Measurements from ENCODE around the gene DAGLA. TPM values are rescaled to one million over a fixed set of nuclear protein-coding genes. Genes with fewer than 3 reads are reported as not detected.

Gene DAGLA
- total and polyA plus RNA-seq, 12 donors = 0.44 to 4.2 (median 2.3) TPM

DNA sequence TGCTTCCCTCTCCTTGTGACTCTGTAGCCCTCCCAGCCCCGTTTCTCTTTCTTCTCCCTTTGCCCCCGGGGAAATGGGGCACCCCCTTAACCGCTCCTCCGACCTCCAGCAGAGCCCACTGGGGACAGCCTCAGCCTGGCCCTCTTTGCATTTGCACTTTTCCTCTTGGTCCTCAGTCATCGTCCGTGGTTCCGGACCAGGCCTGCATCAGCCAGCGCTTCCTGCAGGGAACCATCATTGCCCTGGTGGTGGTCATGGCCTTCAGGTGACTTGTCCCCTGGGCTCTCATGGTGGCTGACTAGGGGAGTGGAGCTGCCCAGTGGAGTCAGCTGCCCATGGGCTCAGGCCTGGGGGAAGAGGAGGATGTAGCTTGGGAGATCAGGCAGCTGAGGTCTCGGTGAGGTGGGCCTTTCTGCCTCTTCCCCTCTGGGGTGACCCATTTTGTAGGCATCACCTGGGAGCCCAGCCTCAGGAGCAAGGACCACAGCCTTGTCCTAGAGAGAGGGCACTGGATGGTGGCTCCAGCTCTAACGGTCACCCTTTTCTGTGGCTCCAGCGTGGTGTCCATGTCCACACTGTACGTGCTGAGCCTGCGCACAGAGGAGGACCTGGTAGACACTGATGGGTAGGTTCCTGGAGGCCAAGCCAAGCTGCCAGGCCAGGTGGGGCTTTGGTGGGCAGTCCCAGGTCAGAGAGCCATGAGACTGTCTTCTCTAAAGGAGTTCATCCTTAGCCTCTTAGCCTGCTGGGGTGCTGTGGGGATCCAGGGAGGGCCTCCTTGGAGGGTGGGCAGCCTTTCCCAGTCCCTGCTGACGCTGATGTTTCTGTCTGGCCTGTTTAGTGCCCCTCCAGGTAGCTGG lies 99.7 kb downstream of the DAGLA start:
- H3K9me3 ChIP-seq (replicated peaks in 1 of 3) = no peaks in the 10 kb centered on the region
- no peaks in the 10 kb centered on the region for H3K27me3 ChIP-seq
- no peak for DNase-seq
- H3K27ac ChIP-seq = no peak overlapping the region
- TF ChIP-seq POLR2A (IDR thresholded peaks at IDR 0.05) = no peak
- peaks cover 0 to 6% of the 10 kb centered on the region in 2 donors for H3K36me3 ChIP-seq (replicated peaks in 1 of 2)
- WGBS, 4 donors = 86 to 99% (median 94%) methylated on average over 10 to 14 of the region's 14 CpGs
- no peak overlapping the region for H3K4me3 ChIP-seq
- intact Hi-C loops (cut with DNase I) = loop anchor here in 1 of 2 donors (10.0 kb wide), 2 partner anchors 175 to 335 kb away; partner anchors contain the start of gene BEST1
- H3K4me1 ChIP-seq (replicated peaks in 1 of 2) = peaks cover 0 to 11% of the 10 kb centered on the region in 2 donors

DNA sequence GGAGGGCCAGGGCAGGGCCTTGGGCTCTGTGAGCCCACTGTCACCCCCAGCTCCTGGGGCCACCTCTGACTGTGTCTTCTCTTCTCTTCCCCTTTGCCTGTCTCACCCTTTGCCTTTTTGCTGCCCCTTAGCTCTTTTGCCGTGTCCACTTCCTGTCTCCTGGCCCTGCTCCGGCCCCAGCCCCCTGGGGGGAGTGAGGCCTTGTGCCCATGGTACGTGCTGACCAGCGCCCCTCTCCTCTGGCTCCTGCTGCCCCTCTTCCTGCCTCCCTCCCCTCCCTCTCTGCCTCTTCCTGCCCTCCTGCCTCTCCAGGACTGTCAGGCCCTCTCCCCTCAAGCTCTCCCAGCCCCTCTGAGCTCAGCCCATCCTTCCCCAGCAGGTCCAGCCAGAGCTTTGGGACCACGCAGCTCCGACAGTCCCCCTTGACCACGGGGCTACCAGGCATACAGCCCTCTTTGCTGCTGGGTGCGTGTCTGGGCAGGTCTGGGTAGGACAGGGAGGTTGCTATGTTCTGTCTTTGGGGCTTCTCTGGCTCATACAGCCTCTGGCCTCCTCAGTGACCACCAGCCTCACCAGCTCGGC lies 100.5 kb downstream of the DAGLA start:
- H3K9me3 ChIP-seq (replicated peaks in 1 of 3) = no peaks in the 10 kb centered on the region
- H3K4me1 ChIP-seq (replicated peaks in 1 of 2) = peaks cover 0 to 11% of the 10 kb centered on the region in 2 donors
- H3K36me3 ChIP-seq (replicated peaks in 1 of 2) = peaks cover 0 to 7% of the 10 kb centered on the region in 2 donors
- intact Hi-C loops (cut with DNase I) = loop anchor here in 1 of 2 donors (10.0 kb wide), 2 partner anchors 174 to 334 kb away; partner anchors contain the start of gene BEST1
- H3K27me3 ChIP-seq = no peaks in the 10 kb centered on the region
- H3K4me3 ChIP-seq = no peak overlapping the region
- H3K27ac ChIP-seq = no peak overlapping the region
- 80 to 96% (median 82%) methylated on average over 4 to 9 of the region's 9 CpGs for WGBS, 4 donors
- TF ChIP-seq POLR2A (IDR thresholded peaks at IDR 0.05) = no peak
- TF ChIP-seq, protein P1, sequence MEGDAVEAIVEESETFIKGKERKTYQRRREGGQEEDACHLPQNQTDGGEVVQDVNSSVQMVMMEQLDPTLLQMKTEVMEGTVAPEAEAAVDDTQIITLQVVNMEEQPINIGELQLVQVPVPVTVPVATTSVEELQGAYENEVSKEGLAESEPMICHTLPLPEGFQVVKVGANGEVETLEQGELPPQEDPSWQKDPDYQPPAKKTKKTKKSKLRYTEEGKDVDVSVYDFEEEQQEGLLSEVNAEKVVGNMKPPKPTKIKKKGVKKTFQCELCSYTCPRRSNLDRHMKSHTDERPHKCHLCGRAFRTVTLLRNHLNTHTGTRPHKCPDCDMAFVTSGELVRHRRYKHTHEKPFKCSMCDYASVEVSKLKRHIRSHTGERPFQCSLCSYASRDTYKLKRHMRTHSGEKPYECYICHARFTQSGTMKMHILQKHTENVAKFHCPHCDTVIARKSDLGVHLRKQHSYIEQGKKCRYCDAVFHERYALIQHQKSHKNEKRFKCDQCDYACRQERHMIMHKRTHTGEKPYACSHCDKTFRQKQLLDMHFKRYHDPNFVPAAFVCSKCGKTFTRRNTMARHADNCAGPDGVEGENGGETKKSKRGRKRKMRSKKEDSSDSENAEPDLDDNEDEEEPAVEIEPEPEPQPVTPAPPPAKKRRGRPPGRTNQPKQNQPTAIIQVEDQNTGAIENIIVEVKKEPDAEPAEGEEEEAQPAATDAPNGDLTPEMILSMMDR (IDR thresholded peaks at IDR 0.05) = no peak
- DNase-seq = no peak

DNA sequence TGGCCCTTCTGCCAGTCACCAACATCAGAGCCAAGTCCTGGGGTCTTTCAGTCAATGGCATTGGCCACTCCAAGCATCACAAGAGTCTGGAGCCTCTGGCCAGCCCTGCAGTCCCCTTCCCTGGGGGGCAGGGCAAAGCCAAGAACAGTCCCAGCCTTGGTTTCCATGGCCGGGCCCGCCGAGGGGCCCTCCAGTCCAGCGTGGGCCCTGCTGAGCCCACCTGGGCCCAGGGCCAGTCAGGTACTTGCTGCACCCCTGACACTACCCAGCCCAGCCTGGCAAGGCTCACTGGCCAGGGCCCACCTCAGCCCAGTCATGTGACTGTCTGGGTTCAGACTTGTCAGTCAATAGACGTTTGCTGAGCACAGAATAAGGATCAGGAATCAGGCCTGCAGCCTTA lies 101.4 kb downstream of the DAGLA start:
- peaks cover 0 to 16% of the 10 kb centered on the region in 2 donors for H3K36me3 ChIP-seq (replicated peaks in 1 of 2)
- intact Hi-C loops (cut with DNase I) = loop anchor here in 1 of 2 donors (10.0 kb wide), 2 partner anchors 173 to 333 kb away; partner anchors contain the start of gene BEST1
- no peak overlapping the region for H3K4me3 ChIP-seq

DNA sequence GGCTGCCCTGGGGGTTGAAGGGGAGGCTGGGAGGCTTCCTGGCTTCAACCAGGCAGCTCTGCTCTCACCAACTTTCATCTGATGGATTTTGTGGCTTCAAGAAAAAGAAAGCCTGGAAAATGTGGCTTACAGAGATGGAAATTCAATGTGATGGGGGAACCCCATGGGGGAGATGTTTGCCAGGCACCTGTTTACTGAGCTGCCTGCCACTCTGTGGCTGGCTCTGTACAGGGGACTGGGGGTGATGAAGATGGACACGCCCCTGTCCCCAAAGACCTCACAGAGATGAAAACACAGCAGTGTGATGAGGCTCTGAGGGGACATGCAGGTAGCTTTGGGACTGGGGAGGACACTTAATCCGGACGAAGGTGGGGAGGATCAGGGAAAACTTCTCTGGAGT lies 102.1 kb downstream of the DAGLA start:
- WGBS, 4 donors = 86 to 95% (median 90%) methylated on average over 3 of the region's 3 CpGs
- Histone ChIP-seq H3K4me1 (replicated peaks in 1 of 2) (peaks cover 0 to 6% of the 10 kb centered on the region in 2 donors), H3K27me3 (no peaks in the 10 kb centered on the region), H3K27ac (no peak overlapping the region), H3K9me3 (replicated peaks in 1 of 3) (no peaks in the 10 kb centered on the region), H3K4me3 (no peak overlapping the region), H3K36me3 (replicated peaks in 1 of 2) (peaks cover 0 to 23% of the 10 kb centered on the region in 2 donors)
- TF ChIP-seq, protein P1 (IDR thresholded peaks at IDR 0.05) = no peak
- TF ChIP-seq POLR2A (IDR thresholded peaks at IDR 0.05) = no peak
- no peak for DNase-seq
- intact Hi-C loops (cut with DNase I) = loop anchor here in 1 of 2 donors (10.0 kb wide), 2 partner anchors 173 to 333 kb away; partner anchors contain the start of gene BEST1

More for the DNA sequence above, 101.4 kb downstream of the DAGLA start:
- Histone ChIP-seq H3K9me3 (replicated peaks in 1 of 3) (no peaks in the 10 kb centered on the region), H3K27me3 (no peaks in the 10 kb centered on the region), H3K4me1 (replicated peaks in 1 of 2) (peaks cover 0 to 11% of the 10 kb centered on the region in 2 donors), H3K27ac (no peak overlapping the region)
- DNase-seq = no peak
- TF ChIP-seq POLR2A (IDR thresholded peaks at IDR 0.05) = no peak
- WGBS, 4 donors = 69 to 92% (median 91%) methylated on average over 2 to 5 of the region's 5 CpGs; no CpG with 5 or more reads in 1 of the 4 donors

DNA sequence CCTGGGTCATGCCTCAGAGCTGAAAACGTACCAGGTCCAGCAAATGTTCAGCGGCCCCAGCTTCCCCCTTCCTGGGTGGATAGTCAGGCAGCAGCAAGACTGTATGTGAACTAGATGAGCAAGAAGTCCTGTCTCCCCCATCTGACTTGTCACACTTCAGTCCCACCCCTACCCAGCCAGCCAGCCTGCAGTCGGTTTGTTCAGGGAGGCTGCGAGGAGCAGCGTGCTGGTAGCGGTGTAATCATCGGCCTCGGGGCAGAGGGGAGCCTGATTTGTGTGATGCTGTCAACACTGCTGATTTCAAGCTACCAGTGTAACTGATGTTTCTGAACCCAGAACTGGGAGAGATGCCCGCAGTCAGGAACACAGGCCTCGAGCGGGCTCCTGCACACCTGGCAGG lies 102.7 kb downstream of the DAGLA start:
- TF ChIP-seq, protein P1 (IDR thresholded peaks at IDR 0.05) = no peak
- no peak for TF ChIP-seq POLR2A (IDR thresholded peaks at IDR 0.05)
- WGBS, 4 donors = 81 to 96% (median 87%) methylated on average over 8 to 11 of the region's 11 CpGs
- Histone ChIP-seq H3K4me1 (replicated peaks in 1 of 2) (peaks cover 0 to under 1% of the 10 kb centered on the region in 2 donors), H3K9me3 (replicated peaks in 1 of 3) (no peaks in the 10 kb centered on the region), H3K27me3 (no peaks in the 10 kb centered on the region), H3K36me3 (replicated peaks in 1 of 2) (peaks cover 0 to 28% of the 10 kb centered on the region in 2 donors), H3K27ac (no peak overlapping the region), H3K4me3 (no peak overlapping the region)
- intact Hi-C loops (cut with DNase I) = loop anchor here in 1 of 2 donors (10.0 kb wide), 2 partner anchors 172 to 332 kb away; partner anchors contain the start of gene BEST1
- no peak for DNase-seq
